AG09319 (cell line): Measurements from ENCODE around the gene MMP24.
A peak's percentile ranks its signal among the peaks of the same experiment; 100 is the strongest.

Experiments used
- DNase-seq: peaks from one replicate; pipeline ENCODE4 v3.0.0-alpha.2; 2010; ENCODE audit warnings: low read depth; ENCODE audit errors: extremely low read depth
- TF ChIP-seq, protein P1 (sequence below): IDR thresholded peaks from 2 replicates; pipeline ENCODE4 v1.5.1; 2011; ENCODE audit warnings: low read depth, mild to moderate bottlenecking, inconsistent platforms, low read length, moderate library complexity

Gene MMP24

DNA sequence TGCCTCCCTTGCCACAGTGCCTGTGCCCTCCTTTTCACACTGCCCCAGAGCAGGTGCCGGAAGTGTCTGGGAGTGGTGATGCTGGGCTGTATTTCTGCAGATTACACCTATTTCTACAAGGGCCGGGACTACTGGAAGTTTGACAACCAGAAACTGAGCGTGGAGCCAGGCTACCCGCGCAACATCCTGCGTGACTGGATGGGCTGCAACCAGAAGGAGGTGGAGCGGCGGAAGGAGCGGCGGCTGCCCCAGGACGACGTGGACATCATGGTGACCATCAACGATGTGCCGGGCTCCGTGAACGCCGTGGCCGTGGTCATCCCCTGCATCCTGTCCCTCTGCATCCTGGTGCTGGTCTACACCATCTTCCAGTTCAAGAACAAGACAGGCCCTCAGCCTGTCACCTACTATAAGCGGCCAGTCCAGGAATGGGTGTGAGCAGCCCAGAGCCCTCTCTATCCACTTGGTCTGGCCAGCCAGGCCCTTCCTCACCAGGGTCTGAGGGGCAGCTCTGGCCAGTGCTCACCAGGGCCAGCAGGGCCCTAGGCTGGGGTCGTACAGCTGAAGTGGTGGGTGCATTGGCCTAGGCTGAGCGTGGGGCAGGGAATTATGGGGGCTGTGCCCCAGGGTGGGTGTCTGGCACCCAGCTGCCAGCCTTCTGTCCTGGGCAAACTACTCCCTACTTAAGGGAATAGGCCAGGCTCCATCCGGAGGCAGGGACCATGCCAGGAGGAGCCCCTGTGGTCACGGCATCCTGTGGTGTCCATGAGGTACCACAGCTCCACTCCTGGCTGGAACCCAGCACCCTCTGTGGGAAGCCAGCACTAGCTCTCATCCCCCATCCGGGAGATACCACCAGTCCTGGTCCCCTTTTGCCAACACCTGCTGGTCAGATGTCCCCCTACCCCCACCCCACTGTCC, 47.9 kb downstream of the MMP24 start:
- TF ChIP-seq, protein P1, sequence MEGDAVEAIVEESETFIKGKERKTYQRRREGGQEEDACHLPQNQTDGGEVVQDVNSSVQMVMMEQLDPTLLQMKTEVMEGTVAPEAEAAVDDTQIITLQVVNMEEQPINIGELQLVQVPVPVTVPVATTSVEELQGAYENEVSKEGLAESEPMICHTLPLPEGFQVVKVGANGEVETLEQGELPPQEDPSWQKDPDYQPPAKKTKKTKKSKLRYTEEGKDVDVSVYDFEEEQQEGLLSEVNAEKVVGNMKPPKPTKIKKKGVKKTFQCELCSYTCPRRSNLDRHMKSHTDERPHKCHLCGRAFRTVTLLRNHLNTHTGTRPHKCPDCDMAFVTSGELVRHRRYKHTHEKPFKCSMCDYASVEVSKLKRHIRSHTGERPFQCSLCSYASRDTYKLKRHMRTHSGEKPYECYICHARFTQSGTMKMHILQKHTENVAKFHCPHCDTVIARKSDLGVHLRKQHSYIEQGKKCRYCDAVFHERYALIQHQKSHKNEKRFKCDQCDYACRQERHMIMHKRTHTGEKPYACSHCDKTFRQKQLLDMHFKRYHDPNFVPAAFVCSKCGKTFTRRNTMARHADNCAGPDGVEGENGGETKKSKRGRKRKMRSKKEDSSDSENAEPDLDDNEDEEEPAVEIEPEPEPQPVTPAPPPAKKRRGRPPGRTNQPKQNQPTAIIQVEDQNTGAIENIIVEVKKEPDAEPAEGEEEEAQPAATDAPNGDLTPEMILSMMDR = no peak
- DNase-seq = no peak

DNA sequence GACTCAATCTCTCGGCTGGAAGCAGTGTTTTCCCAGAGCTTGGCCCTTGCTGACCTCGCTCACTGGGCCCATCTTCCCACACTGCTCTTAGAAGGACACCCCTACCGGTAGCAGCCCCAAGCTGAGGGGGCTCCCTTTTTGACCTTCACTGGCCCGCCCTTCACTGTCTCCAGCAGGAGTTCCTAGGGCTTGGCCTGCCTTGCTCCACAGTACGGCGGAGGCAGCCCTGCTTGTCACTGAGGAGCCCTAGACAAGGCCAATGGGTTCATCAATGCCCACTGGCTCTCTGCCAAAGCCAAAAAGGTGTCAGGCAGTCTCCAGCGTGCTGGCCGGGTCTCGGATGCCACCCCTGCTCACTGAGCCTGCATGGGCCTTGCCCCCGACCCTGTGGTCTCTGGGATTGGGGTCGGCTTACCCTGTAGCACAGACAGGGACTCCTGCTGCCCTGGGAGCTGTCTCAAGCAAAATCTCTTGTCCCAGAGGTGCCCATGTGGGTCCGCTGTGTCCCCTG, 49.3 kb downstream of the MMP24 start:
- no peak for DNase-seq
- TF ChIP-seq, protein P1 = no peak

DNA sequence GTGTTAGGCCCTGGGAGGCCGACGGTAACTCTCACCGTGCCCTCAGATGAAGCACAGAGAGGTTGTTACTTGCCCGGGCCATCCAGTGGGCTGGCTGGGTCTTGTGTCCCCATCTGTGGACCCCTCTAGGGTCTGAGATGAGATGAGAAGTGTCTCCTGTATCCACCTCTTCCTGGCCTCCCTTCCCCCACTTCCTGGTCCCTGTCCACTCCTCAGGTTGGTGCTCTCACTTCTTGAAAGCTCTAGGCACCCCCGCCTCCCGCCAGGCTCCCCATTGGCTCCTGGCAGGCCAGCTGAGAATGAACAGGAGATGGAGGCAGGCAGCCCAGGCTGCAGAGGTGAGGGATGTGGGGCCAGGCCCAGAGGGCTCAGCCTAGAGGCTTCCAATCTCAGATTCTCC, 49.9 kb downstream of the MMP24 start:
- TF ChIP-seq, protein P1 = no peak
- DNase-seq = no peak

DNA sequence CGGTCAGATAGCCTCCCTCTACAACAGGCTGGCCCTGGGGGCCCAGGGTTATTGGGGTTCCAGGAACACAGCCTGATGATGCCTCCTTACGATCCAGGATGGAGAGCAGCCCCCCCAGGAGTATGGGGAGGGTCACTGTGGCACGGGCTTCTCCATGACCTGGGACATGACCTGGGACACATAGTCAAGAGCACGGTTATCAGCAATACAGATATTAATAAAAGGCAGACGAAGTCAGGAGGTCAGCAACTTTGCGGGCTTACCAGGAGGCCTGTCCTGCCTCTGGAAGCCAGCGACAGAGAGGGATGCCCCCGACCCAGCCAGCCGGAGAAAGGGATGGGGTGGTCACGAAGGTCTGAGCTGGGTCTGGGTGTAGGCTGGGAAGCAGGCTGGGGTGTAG, 50.6 kb downstream of the MMP24 start:
- DNase-seq = no peak
- TF ChIP-seq, protein P1 = no peak

DNA sequence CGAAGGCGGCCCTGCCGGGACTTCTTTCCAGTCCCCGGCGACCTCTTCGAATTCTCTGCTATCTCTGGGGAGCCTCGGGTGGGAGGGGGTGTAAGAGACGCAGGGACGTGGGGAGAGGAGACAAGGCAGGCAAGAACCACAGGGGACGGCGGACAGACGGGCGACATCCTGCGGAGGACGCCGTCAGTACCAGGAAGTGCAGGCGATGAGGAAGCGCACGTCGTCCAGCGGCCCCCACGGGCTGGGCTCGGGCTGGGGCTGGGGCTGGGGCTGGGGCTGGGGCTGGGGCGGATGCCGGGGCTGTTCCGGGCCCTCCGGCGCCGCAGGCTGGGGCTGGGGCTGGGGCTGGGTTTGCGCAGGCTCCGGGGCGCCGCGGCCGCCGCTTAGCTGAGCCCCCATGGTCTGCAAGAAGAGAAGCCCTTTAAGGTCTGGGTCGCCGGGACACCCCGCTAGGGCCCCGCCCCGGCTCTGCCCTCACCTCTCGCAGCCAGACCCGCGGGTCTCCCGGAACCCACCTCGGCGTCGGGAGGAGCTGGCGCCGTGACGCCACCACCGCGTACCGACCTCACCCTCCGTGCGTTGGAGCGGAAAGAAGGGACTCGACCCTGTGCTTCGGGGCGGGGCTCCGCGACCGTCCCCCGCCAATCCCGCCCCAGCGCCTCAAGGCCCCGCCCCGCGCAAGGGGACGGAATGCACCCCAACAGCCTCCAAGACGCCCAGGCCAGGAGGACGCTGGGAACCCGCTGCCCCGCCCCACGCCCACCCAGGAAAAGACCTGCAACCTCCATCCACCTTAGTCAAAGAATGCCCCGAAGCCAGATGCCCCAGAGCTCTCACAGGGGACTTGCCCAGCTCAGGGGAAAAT, 51.3 kb downstream of the MMP24 start, which contains the start of gene MMP24OS:
Gene MMP24OS (minus strand): TSS at position 592 of the 865 bp plus-strand sequence. CDS start 193 bp downstream, at position 399.
- TF ChIP-seq, protein P1 = peak; percentile 42
- DNase-seq = peak; percentile 49

DNA sequence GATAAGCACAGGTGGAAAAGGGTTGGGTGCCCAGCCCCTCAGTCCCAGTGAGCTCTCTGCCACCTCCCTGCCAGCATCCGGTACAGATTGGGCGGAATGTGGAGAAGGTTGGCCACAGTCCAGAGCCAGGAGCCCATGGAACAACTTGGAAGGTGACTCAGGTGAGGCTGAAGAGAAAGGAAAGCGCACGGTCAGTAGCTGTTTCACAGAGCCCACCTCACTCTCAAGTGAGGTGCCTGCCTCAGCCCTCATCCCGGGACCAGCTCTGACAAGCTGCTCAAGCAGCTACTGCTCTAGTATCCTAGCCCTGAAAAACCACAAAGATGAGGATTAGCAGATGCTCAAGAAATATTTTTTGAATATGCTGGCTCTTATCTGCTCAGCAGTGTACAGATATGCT, 52.5 kb downstream of the MMP24 start:
- TF ChIP-seq, protein P1 = no peak
- DNase-seq = no peak
